Transverse colon (tissue), 4 donors: ENCODE measurements around the gene GPX7. TPM values are rescaled to one million over a fixed set of nuclear protein-coding genes. Genes with fewer than 3 reads are reported as not detected.

ENCODE experiments used
- DNase-seq: peaks from one replicate; pipeline ENCODE4 v3.0.0-alpha.2; 2019
- H3K27ac ChIP-seq, 4 donors: fragments of 200-600 bp; sonication (generic); 2 replicates each; pipeline ENCODE4 v1.5.1; 2016 to 2018; ENCODE audit warnings: inconsistent platforms in 4 of 4
- H3K27me3 ChIP-seq: fragments of 200-600 bp; sonication (generic); 2 replicates; pipeline ENCODE4 v1.5.1; 2017; ENCODE audit warnings: inconsistent platforms
- H3K36me3 ChIP-seq, 4 donors: fragments of 200-600 bp; sonication (generic); 2 replicates each; pipeline ENCODE4 v1.5.1; 2017 to 2019; ENCODE audit warnings: inconsistent platforms in 4 of 4
- H3K4me1 ChIP-seq, 4 donors: fragments of 200-600 bp; sonication (generic); 2 replicates each; pipeline ENCODE4 v1.5.1; 2017 to 2020; ENCODE audit warnings: inconsistent platforms in 4 of 4
- H3K4me3 ChIP-seq, 4 donors: fragments of 200-600 bp; sonication (generic); 1 replicate in 1 of 4; 2 replicates in 3 of 4; pipeline versions ENCODE4 v1.5.1 to v1.6.1; 2017 to 2019; ENCODE audit warnings: inconsistent platforms in 4 of 4
- H3K9me3 ChIP-seq, 2 donors: fragments of 200-600 bp; sonication (generic); 2 replicates each; pipeline ENCODE4 v1.5.1; 2017 to 2019; ENCODE audit warnings: inconsistent platforms in 2 of 2
- EP300 ChIP-seq: sonication (generic); formaldehyde crosslinking; IDR thresholded peaks from one replicate; pipeline ENCODE4 v1.6.1; 2017; ENCODE audit warnings: antibody characterized with exemption, low read depth
- POLR2A ChIP-seq: fragments of 450-650 bp; IDR thresholded peaks from one replicate; pipeline ENCODE4 v1.6.1; 2016; ENCODE audit warnings: antibody characterized with exemption, mild to moderate bottlenecking, moderate library complexity
- POLR2AphosphoS5 ChIP-seq, 3 donors: sonication (generic); formaldehyde crosslinking; IDR thresholded peaks; one replicate each; pipeline ENCODE4 v1.6.1; 2016; ENCODE audit warnings: antibody characterized with exemption in 3 of 3
- WGBS, 2 donors: methylation state at CpG; one replicate each; pipeline ENCODE4 v1.1.5; 2018; ENCODE audit warnings: low coverage in 1 of 2; 5-methylcytosine and 5-hydroxymethylcytosine counted together
- in situ Hi-C, 4 donors: fragments of 200-750 bp; cut with MboI; loops; one replicate each; pipeline versions ENCODE4 v1.15.0 to v1.15.1; 2017; ENCODE audit warnings: low sequenced_read_pairs in 3 of 4, low pct_ligation_motif_present in 1 of 4, low pct_unique_long_range_greater_than_20kb in 1 of 4
- intact Hi-C: fragments of 100-400 bp; cut with DNase I; formaldehyde crosslinking; loops from one replicate; pipeline ENCODE4 v1.15.1; 2023; ENCODE audit warnings: low total_unique reads
- total RNA-seq, 4 donors: library from RNA; depleted of rRNA; stranded (reverse); fragments of >200 nt; gene quantifications; one replicate each; pipeline ENCODE4 v1.1.0, GENCODE V29; 2016
- TF ChIP-seq, protein P1 (sequence below), 5 experiments: fragments of 200-600 bp in 3 of 5; fragments of 450-650 bp in 2 of 5; sonication (generic) in 3 of 5; IDR thresholded peaks; 1 replicate in 2 of 5; 2 replicates in 3 of 5; pipeline ENCODE4 v1.5.1; 2016 to 2017; ENCODE audit warnings: antibody characterized with exemption in 5 of 5, inconsistent platforms in 3 of 5, mild to moderate bottlenecking in 2 of 5, moderate library complexity in 1 of 5

Gene GPX7
- total RNA-seq, 4 donors from 2014 or later: 3.3 to 16.5 (median 5.6) TPM

DNA sequence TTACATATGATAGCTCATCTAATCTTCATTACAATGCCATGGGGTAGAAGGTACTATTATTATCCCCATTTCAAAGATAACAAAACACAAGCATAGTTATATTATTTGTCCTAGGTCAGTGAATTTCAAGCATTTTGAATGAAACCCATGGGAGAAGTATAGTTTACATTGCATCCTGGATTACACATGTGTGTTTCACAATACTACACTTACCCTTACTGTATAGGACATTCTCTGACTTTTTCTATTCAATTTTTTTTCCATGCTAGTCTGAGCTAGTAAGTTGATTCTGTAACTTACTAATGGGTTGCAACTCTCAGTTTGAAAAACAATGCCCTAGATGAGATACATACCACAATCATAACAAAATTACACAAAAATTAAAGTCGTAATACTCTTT lies 8.7 kb upstream of the GPX7 start:
- Histone ChIP-seq H3K27me3 (no peaks in the 10 kb centered on the region), H3K9me3 (no peaks in the 10 kb centered on the region), H3K4me3 (no peak overlapping the region), H3K27ac (no peak overlapping the region), H3K4me1 (no peaks in the 10 kb centered on the region), H3K36me3 (no peaks in the 10 kb centered on the region)
- DNase-seq: no peak
- in situ Hi-C loops: no loop called here
- TF ChIP-seq EP300: no peak
- TF ChIP-seq, protein P1, sequence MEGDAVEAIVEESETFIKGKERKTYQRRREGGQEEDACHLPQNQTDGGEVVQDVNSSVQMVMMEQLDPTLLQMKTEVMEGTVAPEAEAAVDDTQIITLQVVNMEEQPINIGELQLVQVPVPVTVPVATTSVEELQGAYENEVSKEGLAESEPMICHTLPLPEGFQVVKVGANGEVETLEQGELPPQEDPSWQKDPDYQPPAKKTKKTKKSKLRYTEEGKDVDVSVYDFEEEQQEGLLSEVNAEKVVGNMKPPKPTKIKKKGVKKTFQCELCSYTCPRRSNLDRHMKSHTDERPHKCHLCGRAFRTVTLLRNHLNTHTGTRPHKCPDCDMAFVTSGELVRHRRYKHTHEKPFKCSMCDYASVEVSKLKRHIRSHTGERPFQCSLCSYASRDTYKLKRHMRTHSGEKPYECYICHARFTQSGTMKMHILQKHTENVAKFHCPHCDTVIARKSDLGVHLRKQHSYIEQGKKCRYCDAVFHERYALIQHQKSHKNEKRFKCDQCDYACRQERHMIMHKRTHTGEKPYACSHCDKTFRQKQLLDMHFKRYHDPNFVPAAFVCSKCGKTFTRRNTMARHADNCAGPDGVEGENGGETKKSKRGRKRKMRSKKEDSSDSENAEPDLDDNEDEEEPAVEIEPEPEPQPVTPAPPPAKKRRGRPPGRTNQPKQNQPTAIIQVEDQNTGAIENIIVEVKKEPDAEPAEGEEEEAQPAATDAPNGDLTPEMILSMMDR (IDR thresholded peaks at IDR 0.05): no peak
- TF ChIP-seq POLR2AphosphoS5 (IDR thresholded peaks at IDR 0.05): no peak
- TF ChIP-seq POLR2A: no peak
- WGBS, 2 donors: 89 to 91% methylated on average over 1 of the region's 1 CpG
- intact Hi-C loops: no loop called here

GRCh38 chr1:52595061-52595460 lies 7.1 kb upstream of the GPX7 start:
- no peaks in the 10 kb centered on the region for H3K27me3 ChIP-seq
- in situ Hi-C loops: no loop called here
- TF ChIP-seq, protein P1 (IDR thresholded peaks at IDR 0.05): no peak
- TF ChIP-seq POLR2AphosphoS5 (IDR thresholded peaks at IDR 0.05) (no peak), POLR2A (no peak), EP300 (no peak)
- 71% methylated on average over 3 of the region's 3 CpGs; no CpG with 5 or more reads in 1 of the 2 donors for WGBS, 2 donors
- H3K27ac ChIP-seq: no peak overlapping the region
- H3K4me1 ChIP-seq: no peaks in the 10 kb centered on the region
- intact Hi-C loops: no loop called here
- no peaks in the 10 kb centered on the region for H3K36me3 ChIP-seq
- no peak for DNase-seq
- H3K4me3 ChIP-seq: no peak overlapping the region
- H3K9me3 ChIP-seq: no peaks in the 10 kb centered on the region

DNA sequence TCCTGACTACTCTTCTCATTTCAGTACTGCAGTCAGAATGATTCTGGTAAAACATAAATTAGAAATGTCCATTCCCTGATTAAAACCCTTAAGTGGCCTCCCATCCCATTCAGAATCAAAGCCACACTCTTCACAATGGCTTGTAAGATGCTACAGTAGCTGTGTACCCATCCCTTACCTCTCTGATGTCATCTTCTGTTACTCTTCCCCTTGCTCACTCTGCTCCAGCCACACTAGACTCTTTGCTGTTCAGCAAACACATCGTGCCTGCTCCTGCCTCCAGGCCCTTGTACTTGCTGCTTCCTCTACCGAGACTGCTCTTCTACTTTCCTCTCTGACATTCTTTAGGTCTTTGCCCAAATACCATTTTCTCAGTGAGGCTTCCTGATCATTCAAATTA lies 4.3 kb upstream of the GPX7 start:
- no peak overlapping the region for H3K27ac ChIP-seq
- DNase-seq: no peak
- WGBS, 2 donors: 60 to 66% methylated on average over 2 of the region's 2 CpGs
- H3K4me3 ChIP-seq: no peak overlapping the region
- H3K9me3 ChIP-seq: no peaks in the 10 kb centered on the region
- in situ Hi-C loops: no loop called here
- TF ChIP-seq, protein P1 (IDR thresholded peaks at IDR 0.05): no peak
- TF ChIP-seq POLR2AphosphoS5 (IDR thresholded peaks at IDR 0.05): no peak
- intact Hi-C loops: no loop called here
- peaks cover 4% of the 10 kb centered on the region for H3K27me3 ChIP-seq
- H3K4me1 ChIP-seq: peaks cover 1 to 10% (median 9%) of the 10 kb centered on the region in 4 donors
- no peaks in the 10 kb centered on the region for H3K36me3 ChIP-seq

DNA sequence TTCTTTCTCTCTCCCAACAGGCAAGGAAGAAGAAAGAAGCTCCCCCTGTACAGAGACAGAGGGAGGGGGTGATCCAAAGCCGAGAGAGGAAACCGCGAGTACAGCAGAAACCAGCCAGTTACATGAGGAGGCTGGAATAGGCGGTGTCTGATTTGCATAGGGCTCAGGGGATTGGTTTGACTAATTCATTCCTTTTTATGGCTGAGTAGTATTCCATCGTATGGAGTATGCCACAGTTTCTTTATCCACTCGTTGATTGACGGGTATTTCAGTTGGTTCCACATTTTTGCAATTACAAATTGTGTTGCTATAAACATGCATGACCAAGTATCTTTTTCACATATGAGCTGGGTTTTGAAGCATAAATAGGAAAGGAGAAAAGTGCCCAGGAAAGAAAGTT lies 3.4 kb upstream of the GPX7 start:
- TF ChIP-seq POLR2A (no peak), POLR2AphosphoS5 (IDR thresholded peaks at IDR 0.05) (no peak), EP300 (no peak)
- TF ChIP-seq, protein P1 (IDR thresholded peaks at IDR 0.05): no peak
- no peaks in the 10 kb centered on the region for H3K9me3 ChIP-seq
- no peak for DNase-seq
- peaks cover 6 to 15% (median 13%) of the 10 kb centered on the region in 4 donors for H3K4me1 ChIP-seq
- intact Hi-C loops: no loop called here
- H3K27ac ChIP-seq: no peak overlapping the region
- peaks cover 4% of the 10 kb centered on the region for H3K27me3 ChIP-seq
- H3K4me3 ChIP-seq: no peak overlapping the region
- WGBS, 2 donors: 85 to 95% methylated on average over 4 to 7 of the region's 7 CpGs
- no peaks in the 10 kb centered on the region for H3K36me3 ChIP-seq
- in situ Hi-C loops: no loop called here
